ENCODE results near the gene EIF3A.

EIF3A gene

DNA sequence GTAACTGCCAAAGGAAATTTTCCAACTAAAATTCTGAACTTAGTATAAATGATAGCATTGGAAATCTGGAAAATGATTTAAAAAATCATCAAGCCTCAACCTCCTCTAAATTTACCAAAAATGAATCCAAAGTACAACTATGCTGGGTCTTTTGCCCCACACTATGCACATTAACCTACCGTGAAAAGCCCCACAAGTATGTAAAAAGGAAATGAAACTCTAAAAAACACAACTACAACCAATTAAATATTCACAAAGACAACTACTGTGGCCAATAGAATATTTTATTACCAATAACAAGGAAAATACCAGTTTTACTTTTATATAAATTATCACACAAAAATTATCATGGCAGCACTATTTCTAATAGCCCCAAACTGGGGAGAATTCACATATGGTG, 19.3 kb downstream of the EIF3A start:
- Mint-ChIP-seq H3K27ac (no peak overlapping the region), H3K4me1 (no peaks in the 10 kb centered on the region), H3K4me3 (no peak overlapping the region), H3K27me3 (ENCODE audit: low read depth, poor library complexity) (no peaks in the 10 kb centered on the region), H3K36me3 (ENCODE audit: low read depth) (peaks cover 96% of the 10 kb centered on the region), H3K9me3 (no peaks in the 10 kb centered on the region)
- TF ChIP-seq CTCF (IDR thresholded peaks at IDR 0.05), result no peak
- no peak for DNase-seq

GRCh38 chr10:119060107-119060506, 20.5 kb downstream of the EIF3A start:
- peaks cover 95% of the 10 kb centered on the region for H3K36me3 Mint-ChIP-seq (ENCODE audit: low read depth)
- H3K27me3 Mint-ChIP-seq (ENCODE audit: low read depth, poor library complexity), result no peaks in the 10 kb centered on the region
- H3K4me3 Mint-ChIP-seq, result no peak overlapping the region
- no peaks in the 10 kb centered on the region for H3K9me3 Mint-ChIP-seq
- no peak for DNase-seq
- no peak for TF ChIP-seq CTCF (IDR thresholded peaks at IDR 0.05)
- no peak overlapping the region for H3K27ac Mint-ChIP-seq
- H3K4me1 Mint-ChIP-seq, result no peaks in the 10 kb centered on the region

- Mint-ChIP-seq H3K4me3 (no peak overlapping the region), H3K4me1 (no peaks in the 10 kb centered on the region), H3K36me3 (ENCODE audit: low read depth) (peaks cover 95% of the 10 kb centered on the region), H3K27me3 (ENCODE audit: low read depth, poor library complexity) (no peaks in the 10 kb centered on the region), H3K27ac (peak overlapping the region; percentile 23), H3K9me3 (no peaks in the 10 kb centered on the region)
- DNase-seq, result no peak
- TF ChIP-seq CTCF (IDR thresholded peaks at IDR 0.05), result no peak
Measured at GRCh38 chr10:119059557-119059956, 21.1 kb downstream of the EIF3A start.

GRCh38 chr10:119058010-119058409, 22.6 kb downstream of the EIF3A start:
- Mint-ChIP-seq H3K36me3 (ENCODE audit: low read depth) (peaks cover 95% of the 10 kb centered on the region), H3K4me1 (no peaks in the 10 kb centered on the region), H3K27ac (peak overlapping the region; percentile 92), H3K4me3 (no peak overlapping the region), H3K9me3 (peaks cover 8% of the 10 kb centered on the region), H3K27me3 (ENCODE audit: low read depth, poor library complexity) (no peaks in the 10 kb centered on the region)
- DNase-seq, result no peak
- TF ChIP-seq CTCF (IDR thresholded peaks at IDR 0.05), result no peak

DNA sequence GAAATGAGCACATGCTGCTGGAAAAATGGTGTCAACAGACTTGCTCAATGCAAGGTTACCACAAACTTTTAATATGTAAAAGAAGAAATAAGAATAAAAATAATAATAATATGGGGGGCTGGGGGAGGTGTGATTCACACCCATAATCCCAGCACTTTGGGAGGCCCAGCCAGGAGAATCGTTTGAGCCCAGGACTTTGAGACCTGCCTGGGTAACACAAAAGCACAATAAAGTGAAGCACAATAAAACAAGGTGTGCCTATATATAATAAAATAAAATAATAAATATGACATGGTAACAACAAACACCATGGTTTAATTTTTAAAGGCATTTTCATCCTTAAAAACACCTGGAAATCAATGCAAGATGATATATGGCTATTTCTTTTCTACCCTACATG, 25.1 kb downstream of the EIF3A start:
- H3K27ac Mint-ChIP-seq, result no peak overlapping the region
- no peak overlapping the region for H3K4me3 Mint-ChIP-seq
- peaks cover 8% of the 10 kb centered on the region for H3K9me3 Mint-ChIP-seq
- no peaks in the 10 kb centered on the region for H3K4me1 Mint-ChIP-seq
- TF ChIP-seq CTCF (IDR thresholded peaks at IDR 0.05), result no peak
- no peaks in the 10 kb centered on the region for H3K27me3 Mint-ChIP-seq (ENCODE audit: low read depth, poor library complexity)
- H3K36me3 Mint-ChIP-seq (ENCODE audit: low read depth), result peaks cover 99% of the 10 kb centered on the region
- DNase-seq, result no peak

- TF ChIP-seq CTCF (IDR thresholded peaks at IDR 0.05), result no peak
Measured at GRCh38 chr10:119051775-119052174, 28.8 kb downstream of the EIF3A start.

More at GRCh38 chr10:119051775-119052174, 28.8 kb downstream of the EIF3A start:
- H3K4me1 Mint-ChIP-seq, result no peaks in the 10 kb centered on the region
- peaks cover 98% of the 10 kb centered on the region for H3K36me3 Mint-ChIP-seq (ENCODE audit: low read depth)
- no peak overlapping the region for H3K4me3 Mint-ChIP-seq
- no peak overlapping the region for H3K27ac Mint-ChIP-seq
- no peaks in the 10 kb centered on the region for H3K27me3 Mint-ChIP-seq (ENCODE audit: low read depth, poor library complexity)
- no peak for DNase-seq
- H3K9me3 Mint-ChIP-seq, result peaks cover 8% of the 10 kb centered on the region
